ENCODE measurements around the gene CLDN8. TPM values are rescaled to one million over a fixed set of nuclear protein-coding genes. Genes with fewer than 3 reads are reported as not detected.

CLDN8 gene
- total RNA-seq, 6 experiments from 2014 or later, result not detected

DNA sequence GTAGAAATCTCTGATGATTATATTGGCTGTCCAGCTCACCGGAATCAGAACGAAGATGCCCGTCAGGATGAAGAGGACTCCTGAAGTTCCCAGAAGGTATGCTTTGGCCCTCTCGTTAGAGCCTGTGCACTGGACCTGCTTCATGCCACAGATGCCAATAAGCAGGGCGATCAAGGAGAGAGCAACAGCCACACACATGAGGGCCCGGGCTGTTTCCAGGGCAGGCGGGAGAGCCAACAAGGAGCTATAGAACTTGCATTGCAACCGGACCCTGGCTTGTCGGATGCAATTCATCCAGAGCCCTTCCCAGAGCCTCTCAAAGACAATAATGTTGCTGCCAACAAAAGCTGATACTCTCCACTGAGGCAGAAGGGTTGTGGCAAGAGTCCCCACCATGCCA is 49.7 kb downstream of the CLDN8 start:
- intact Hi-C loops (cut with DNase I), result no loop called here
- no peaks in the 10 kb centered on the region for H3K9me3 ChIP-seq
- no peak for TF ChIP-seq POLR2A (IDR thresholded peaks at IDR 0.05)
- TF ChIP-seq, protein P1, sequence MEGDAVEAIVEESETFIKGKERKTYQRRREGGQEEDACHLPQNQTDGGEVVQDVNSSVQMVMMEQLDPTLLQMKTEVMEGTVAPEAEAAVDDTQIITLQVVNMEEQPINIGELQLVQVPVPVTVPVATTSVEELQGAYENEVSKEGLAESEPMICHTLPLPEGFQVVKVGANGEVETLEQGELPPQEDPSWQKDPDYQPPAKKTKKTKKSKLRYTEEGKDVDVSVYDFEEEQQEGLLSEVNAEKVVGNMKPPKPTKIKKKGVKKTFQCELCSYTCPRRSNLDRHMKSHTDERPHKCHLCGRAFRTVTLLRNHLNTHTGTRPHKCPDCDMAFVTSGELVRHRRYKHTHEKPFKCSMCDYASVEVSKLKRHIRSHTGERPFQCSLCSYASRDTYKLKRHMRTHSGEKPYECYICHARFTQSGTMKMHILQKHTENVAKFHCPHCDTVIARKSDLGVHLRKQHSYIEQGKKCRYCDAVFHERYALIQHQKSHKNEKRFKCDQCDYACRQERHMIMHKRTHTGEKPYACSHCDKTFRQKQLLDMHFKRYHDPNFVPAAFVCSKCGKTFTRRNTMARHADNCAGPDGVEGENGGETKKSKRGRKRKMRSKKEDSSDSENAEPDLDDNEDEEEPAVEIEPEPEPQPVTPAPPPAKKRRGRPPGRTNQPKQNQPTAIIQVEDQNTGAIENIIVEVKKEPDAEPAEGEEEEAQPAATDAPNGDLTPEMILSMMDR (IDR thresholded peaks at IDR 0.05), result no peak
- no peaks in the 10 kb centered on the region for H3K36me3 ChIP-seq
- no peak for ATAC-seq
- no peak overlapping the region for H3K4me3 ChIP-seq
- no peak overlapping the region for H3K27ac ChIP-seq
- DNase-seq, result no peak
- H3K27me3 ChIP-seq, result no peaks in the 10 kb centered on the region
- no peaks in the 10 kb centered on the region for H3K4me1 ChIP-seq
- WGBS (ENCODE audit: insufficient coverage, low coverage, low lambda C conversion rate, missing lambda C conversion rate), result 89% methylated on average over 4 of the region's 9 CpGs

DNA sequence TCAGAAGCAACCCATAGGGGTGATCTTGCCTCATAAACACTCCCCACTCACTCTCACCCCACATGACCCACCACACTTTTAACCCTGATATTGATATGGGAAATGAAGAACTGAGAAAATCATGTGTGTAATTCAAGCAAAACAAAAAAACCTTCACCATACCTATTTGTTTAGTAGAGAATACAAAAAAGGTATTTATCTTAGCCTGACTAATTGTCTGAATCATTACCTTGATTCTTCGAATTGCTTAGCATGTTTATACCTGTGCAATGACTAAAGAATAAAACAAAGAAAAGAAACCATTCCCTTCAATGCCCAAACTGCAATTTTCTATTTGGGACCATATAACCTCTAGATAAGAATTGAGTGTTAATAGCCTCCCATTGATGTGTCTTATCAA is 51.1 kb downstream of the CLDN8 start:
- Histone ChIP-seq H3K36me3 (no peaks in the 10 kb centered on the region), H3K9me3 (no peaks in the 10 kb centered on the region), H3K4me3 (no peak overlapping the region), H3K27ac (no peak overlapping the region), H3K27me3 (no peaks in the 10 kb centered on the region), H3K4me1 (no peaks in the 10 kb centered on the region)
- DNase-seq, result no peak
- intact Hi-C loops (cut with DNase I), result no loop called here
- 37% methylated on average over 1 of the region's 1 CpG for WGBS (ENCODE audit: insufficient coverage, low coverage, low lambda C conversion rate, missing lambda C conversion rate)
- no peak for ATAC-seq
- TF ChIP-seq POLR2A (IDR thresholded peaks at IDR 0.05), result no peak
- TF ChIP-seq, protein P1 (IDR thresholded peaks at IDR 0.05), result no peak

Other genes with a start within 250 kb of the CLDN8 start
- gene CLDN17, start 49.3 kb downstream of the CLDN8 start, total RNA-seq, result not detected
- not detected for gene KRTAP24-1, start 66.9 kb upstream of the CLDN8 start, total RNA-seq
- not detected for gene KRTAP25-1, start 73.4 kb upstream of the CLDN8 start, total RNA-seq
- gene KRTAP26-1, start 104.2 kb upstream of the CLDN8 start, total RNA-seq, result not detected
- not detected for gene KRTAP27-1, start 121.6 kb upstream of the CLDN8 start, total RNA-seq
- not detected for gene KRTAP23-1, start 132.5 kb upstream of the CLDN8 start, total RNA-seq
- not detected for gene KRTAP13-2, start 156.2 kb upstream of the CLDN8 start, total RNA-seq
- not detected for gene KRTAP13-1, start 179.9 kb upstream of the CLDN8 start, total RNA-seq
- gene KRTAP13-3, start 209.8 kb upstream of the CLDN8 start, total RNA-seq, result not detected
- not detected for gene KRTAP13-4, start 214.1 kb upstream of the CLDN8 start, total RNA-seq
- not detected for gene KRTAP15-1, start 224.2 kb upstream of the CLDN8 start, total RNA-seq

Data from right lobe of liver (tissue), 6 donors.